Adrenal gland (tissue), 12 donors: ENCODE measurements around the gene DCUN1D2. TPM values are rescaled to one million over a fixed set of nuclear protein-coding genes. Genes with fewer than 3 reads are reported as not detected.

Source experiments
- DNase-seq, 7 donors: peaks; one replicate each; pipeline ENCODE4 v3.0.0-alpha.2; 2019 to 2020
- H3K27ac ChIP-seq, 5 donors: fragments of 200-600 bp; sonication (generic) in 4 of 5; 1 replicate in 3 of 5; 2 replicates in 2 of 5; pipeline versions ENCODE4 v1.5.1 to v1.8.0; 2016 to 2020; ENCODE audit warnings: mild to moderate bottlenecking in 1 of 5
- H3K27me3 ChIP-seq: fragments of 200-600 bp; 2 replicates; pipeline ENCODE4 v1.8.0; 2021
- H3K36me3 ChIP-seq, 2 donors: fragments of 200-600 bp; replicated peaks in 1 of 2; 1 replicate in 1 of 2; 2 replicates in 1 of 2; pipeline versions ENCODE4 v1.5.1 to v1.8.0; 2018 to 2022
- H3K4me1 ChIP-seq, 2 donors: fragments of 200-600 bp; replicated peaks in 1 of 2; 1 replicate in 1 of 2; 2 replicates in 1 of 2; pipeline versions ENCODE4 v1.5.1 to v1.8.0; 2018 to 2021
- H3K4me3 ChIP-seq, 4 donors: fragments of 200-600 bp; sonication (generic) in 3 of 4; one replicate each; pipeline ENCODE4 v1.5.1; 2016 to 2018
- H3K9me3 ChIP-seq, 3 donors: fragments of 200-600 bp; sonication (generic) in 1 of 3; replicated peaks in 1 of 3; 1 replicate in 2 of 3; 2 replicates in 1 of 3; pipeline versions ENCODE4 v1.5.1 to v1.8.0; 2016 to 2021
- CTCF ChIP-seq, 6 experiments: fragments of 450-650 bp in 4 of 6; fragments of 200-600 bp in 2 of 6; sonication (generic) in 1 of 6; IDR thresholded peaks; 1 replicate in 5 of 6; 2 replicates in 1 of 6; pipeline versions ENCODE4 v1.5.1 to v1.8.0; 2016 to 2021; ENCODE audit warnings: antibody characterized with exemption in 6 of 6, mild to moderate bottlenecking in 2 of 6, moderate library complexity in 1 of 6
- POLR2A ChIP-seq, 2 donors: fragments of 450-650 bp; IDR thresholded peaks; one replicate each; pipeline ENCODE4 v1.6.1; 2017; ENCODE audit warnings: antibody characterized with exemption in 2 of 2, mild to moderate bottlenecking in 2 of 2, moderate library complexity in 1 of 2
- WGBS, 4 donors: extraction: QIAGEN DNeasy Blood & Tissue Kit in 2 of 4; methylation state at CpG; one replicate each; pipeline versions ENCODE4 v1.1.5 to v1.1.7; 2013 to 2017; 5-methylcytosine and 5-hydroxymethylcytosine counted together
- intact Hi-C, 2 donors: fragments of 100-400 bp; cut with DNase I; formaldehyde crosslinking; loops; one replicate each; pipeline versions ENCODE4 v1.14.1 to v1.15.0; 2022 to 2023
- polyA plus RNA-seq, 3 donors: library from polyadenylated mRNA; stranded (reverse); fragments of 200-250 nt in 2 of 3; fragments of 350-450 nt in 1 of 3; fragmentation: Illumina TruSeq in 1 of 3; extraction: RNeasy Lipid Tissue Mini Kit (QIAGEN cat#74804) in 1 of 3; gene quantifications; one replicate each; pipeline ENCODE4 v1.2.3, GENCODE V29; 2013 to 2014
- total RNA-seq, 9 donors: library from RNA; depleted of rRNA in 4 of 9; stranded (reverse); fragments of >200 nt in 4 of 9; fragments of 120-200 nt in 1 of 9; fragmentation: NEBNext Ultra II Directional in 1 of 9; extraction: Animal tissue kit (Norgen Biotek cat#: 25700) in 1 of 9; gene quantifications; one replicate each; pipeline versions ENCODE4 v1.1.0 to v1.2.4, GENCODE V29; 2013 to 2023
- donor health status: healthy with polysubstance abuse.
- donor health status: Bipolar disorder and iron deficiency.
- donor health status: DM: yes; HTN: yes; CAD: no.
- donor health status: DM: no; HTN: no; CAD: no.
- donor health status: DM: no; HTN: no; CAD: no.
- donor health status: DM: yes; HTN: yes; CAD: no.

The DCUN1D2 gene
- total and polyA plus RNA-seq, 12 donors = 8.1 to 28.0 (median 18.8) TPM

GRCh38 chr13:113417836-113418721, 72.4 kb downstream of the DCUN1D2 start:
- no peaks in the 10 kb centered on the region for H3K27me3 ChIP-seq
- 59 to 76% (median 63%) methylated on average over 16 of the region's 16 CpGs for WGBS, 4 donors
- TF ChIP-seq CTCF (IDR thresholded peaks at IDR 0.05) = no peak
- no peak for TF ChIP-seq POLR2A (IDR thresholded peaks at IDR 0.05)
- H3K36me3 ChIP-seq = no peaks in the 10 kb centered on the region
- no peak overlapping the region for H3K27ac ChIP-seq
- no peak for DNase-seq
- no peaks in the 10 kb centered on the region for H3K9me3 ChIP-seq
- intact Hi-C loops = no loop called here
- H3K4me1 ChIP-seq = no peaks in the 10 kb centered on the region
- no peak overlapping the region for H3K4me3 ChIP-seq

GRCh38 chr13:113417008-113417751, 73.3 kb downstream of the DCUN1D2 start:
- H3K27ac ChIP-seq = no peak overlapping the region
- H3K9me3 ChIP-seq = no peaks in the 10 kb centered on the region
- H3K36me3 ChIP-seq = no peaks in the 10 kb centered on the region
- 73 to 82% (median 75%) methylated on average over 24 to 28 of the region's 28 CpGs for WGBS, 4 donors
- no peaks in the 10 kb centered on the region for H3K27me3 ChIP-seq
- H3K4me3 ChIP-seq = no peak overlapping the region
- no peak for DNase-seq
- intact Hi-C loops = no loop called here
- no peaks in the 10 kb centered on the region for H3K4me1 ChIP-seq
- no peak for TF ChIP-seq POLR2A (IDR thresholded peaks at IDR 0.05)
- TF ChIP-seq CTCF (IDR thresholded peaks at IDR 0.05) = no peak

GRCh38 chr13:113415825-113416224, 74.7 kb downstream of the DCUN1D2 start:
- Histone ChIP-seq H3K4me3 (no peak overlapping the region), H3K27me3 (no peaks in the 10 kb centered on the region), H3K4me1 (no peaks in the 10 kb centered on the region), H3K36me3 (no peaks in the 10 kb centered on the region), H3K27ac (no peak overlapping the region), H3K9me3 (no peaks in the 10 kb centered on the region)
- TF ChIP-seq POLR2A (IDR thresholded peaks at IDR 0.05) (no peak), CTCF (IDR thresholded peaks at IDR 0.05) (no peak)
- no peak for DNase-seq
- intact Hi-C loops = no loop called here
- WGBS, 4 donors = 70 to 86% (median 81%) methylated on average over 8 of the region's 8 CpGs

- intact Hi-C loops = no loop called here
- no peak overlapping the region for H3K4me3 ChIP-seq
- TF ChIP-seq CTCF (IDR thresholded peaks at IDR 0.05) (no peak), POLR2A (IDR thresholded peaks at IDR 0.05) (no peak)
- H3K4me1 ChIP-seq = no peaks in the 10 kb centered on the region
- no peaks in the 10 kb centered on the region for H3K9me3 ChIP-seq
- no peak for DNase-seq
- no peaks in the 10 kb centered on the region for H3K36me3 ChIP-seq
- H3K27ac ChIP-seq = no peak overlapping the region
- no peaks in the 10 kb centered on the region for H3K27me3 ChIP-seq
- 87 to 95% (median 90%) methylated on average over 7 to 15 of the region's 15 CpGs for WGBS, 4 donors
Measured at GRCh38 chr13:113415032-113415431, 75.5 kb downstream of the DCUN1D2 start.
